Testis (tissue), 3 donors: Measurements from ENCODE around the gene LOXL3. TPM values are rescaled to one million over a fixed set of nuclear protein-coding genes. Genes with fewer than 3 reads are reported as not detected.

Source experiments
- DNase-seq: peaks from one replicate; pipeline ENCODE4 v3.0.0-alpha.2; 2019
- H3K27ac ChIP-seq, 2 donors: fragments of 200-600 bp; sonication (generic); one replicate each; pipeline ENCODE4 v1.5.1; 2019
- H3K27me3 ChIP-seq: fragments of 200-600 bp; sonication (generic); one replicate; pipeline ENCODE4 v1.5.1; 2019
- H3K36me3 ChIP-seq: fragments of 200-600 bp; sonication (generic); one replicate; pipeline ENCODE4 v1.5.1; 2017; ENCODE audit warnings: low read depth; ENCODE audit errors: missing control alignments
- H3K4me1 ChIP-seq: fragments of 200-600 bp; sonication (generic); one replicate; pipeline ENCODE4 v1.5.1; 2019
- H3K4me3 ChIP-seq, 2 donors: fragments of 200-600 bp; sonication (generic); one replicate each; pipeline ENCODE4 v1.5.1; 2017 to 2019
- H3K9me3 ChIP-seq: fragments of 200-600 bp; sonication (generic); one replicate; pipeline ENCODE4 v1.5.1; 2017
- POLR2A ChIP-seq: fragments of 450-650 bp; IDR thresholded peaks from one replicate; pipeline ENCODE4 v1.6.1; 2017; ENCODE audit warnings: antibody characterized with exemption, mild to moderate bottlenecking, moderate library complexity
- WGBS, 2 donors: methylation state at CpG; one replicate each; pipeline ENCODE4 v1.1.5; 2018; 5-methylcytosine and 5-hydroxymethylcytosine counted together
- intact Hi-C: fragments of 100-400 bp; cut with DNase I; formaldehyde crosslinking; loops from one replicate; pipeline ENCODE4 v1.15.1; 2023; ENCODE audit warnings: low total_unique reads
- polyA plus RNA-seq: library from polyadenylated mRNA; stranded (reverse); fragments of 350-450 nt; fragmentation: Illumina TruSeq; extraction: RNeasy Lipid Tissue Mini Kit (QIAGEN cat#74804); gene quantifications from one replicate; pipeline ENCODE4 v1.2.3, GENCODE V29; 2014; ENCODE audit warnings: low read depth, low replicate concordance; ENCODE audit not compliant: insufficient read depth
- total RNA-seq, 2 donors: library from RNA; depleted of rRNA; stranded (reverse); fragments of >200 nt; gene quantifications; one replicate each; pipeline ENCODE4 v1.2.3, GENCODE V29; 2016
- TF ChIP-seq, protein P1 (sequence below), 3 experiments: fragments of 450-650 bp in 2 of 3; fragments of 200-600 bp in 1 of 3; sonication (generic) in 1 of 3; IDR thresholded peaks; one replicate each; pipeline ENCODE4 v1.5.1; 2016 to 2019; ENCODE audit warnings: antibody characterized with exemption in 3 of 3, mild to moderate bottlenecking in 2 of 3, moderate library complexity in 1 of 3

Gene LOXL3
- total and polyA plus RNA-seq, 3 donors from 2014 or later = 10.5 to 15.2 (median 13.1) TPM

DNA sequence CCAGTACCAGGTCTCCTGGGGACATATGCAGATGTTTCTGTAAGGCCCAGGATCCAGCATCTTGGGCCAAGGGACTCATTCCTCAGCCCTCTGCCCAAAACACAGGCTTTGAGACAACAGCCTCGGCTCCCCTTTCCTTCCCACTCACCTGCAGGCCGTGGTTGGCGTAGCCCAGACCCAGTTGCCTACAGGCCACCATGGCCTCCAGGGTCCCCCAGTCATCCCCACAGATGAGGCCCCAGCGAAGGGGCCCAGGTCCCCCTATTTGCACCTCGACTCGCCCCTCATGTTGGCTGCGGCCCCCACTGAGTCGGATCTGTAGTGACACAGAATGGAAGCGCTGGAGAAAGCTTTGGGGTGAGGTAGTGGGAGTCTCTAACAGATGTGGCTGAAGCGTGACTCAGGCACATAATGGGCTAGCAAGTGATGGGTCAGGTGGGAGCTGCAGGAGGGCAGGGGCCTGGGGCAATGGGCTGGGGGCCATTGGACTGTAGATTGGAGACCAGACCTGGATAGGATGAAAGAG is 18.2 kb downstream of the LOXL3 start:
- Histone ChIP-seq H3K27me3 (no peaks in the 10 kb centered on the region), H3K36me3 (no peaks in the 10 kb centered on the region), H3K4me3 (no peak overlapping the region), H3K27ac (no peak overlapping the region), H3K4me1 (peaks cover 9% of the 10 kb centered on the region), H3K9me3 (no peaks in the 10 kb centered on the region)
- no peak for TF ChIP-seq POLR2A
- TF ChIP-seq, protein P1, sequence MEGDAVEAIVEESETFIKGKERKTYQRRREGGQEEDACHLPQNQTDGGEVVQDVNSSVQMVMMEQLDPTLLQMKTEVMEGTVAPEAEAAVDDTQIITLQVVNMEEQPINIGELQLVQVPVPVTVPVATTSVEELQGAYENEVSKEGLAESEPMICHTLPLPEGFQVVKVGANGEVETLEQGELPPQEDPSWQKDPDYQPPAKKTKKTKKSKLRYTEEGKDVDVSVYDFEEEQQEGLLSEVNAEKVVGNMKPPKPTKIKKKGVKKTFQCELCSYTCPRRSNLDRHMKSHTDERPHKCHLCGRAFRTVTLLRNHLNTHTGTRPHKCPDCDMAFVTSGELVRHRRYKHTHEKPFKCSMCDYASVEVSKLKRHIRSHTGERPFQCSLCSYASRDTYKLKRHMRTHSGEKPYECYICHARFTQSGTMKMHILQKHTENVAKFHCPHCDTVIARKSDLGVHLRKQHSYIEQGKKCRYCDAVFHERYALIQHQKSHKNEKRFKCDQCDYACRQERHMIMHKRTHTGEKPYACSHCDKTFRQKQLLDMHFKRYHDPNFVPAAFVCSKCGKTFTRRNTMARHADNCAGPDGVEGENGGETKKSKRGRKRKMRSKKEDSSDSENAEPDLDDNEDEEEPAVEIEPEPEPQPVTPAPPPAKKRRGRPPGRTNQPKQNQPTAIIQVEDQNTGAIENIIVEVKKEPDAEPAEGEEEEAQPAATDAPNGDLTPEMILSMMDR (IDR thresholded peaks at IDR 0.05) = no peak
- intact Hi-C loops = no loop called here
- no peak for DNase-seq
- 93 to 95% methylated on average over 8 to 10 of the region's 10 CpGs for WGBS, 2 donors

- Histone ChIP-seq H3K36me3 (no peaks in the 10 kb centered on the region), H3K27ac (no peak overlapping the region), H3K9me3 (no peaks in the 10 kb centered on the region), H3K4me1 (peaks cover 9% of the 10 kb centered on the region), H3K27me3 (no peaks in the 10 kb centered on the region), H3K4me3 (no peak overlapping the region)
- intact Hi-C loops = no loop called here
- no peak for TF ChIP-seq POLR2A
- TF ChIP-seq, protein P1 (IDR thresholded peaks at IDR 0.05) = no peak
- 86 to 89% methylated on average over 10 to 12 of the region's 12 CpGs for whole genome bisulfite sequencing, 2 donors
- no peak for DNase-seq
Observed at GRCh38 chr2:74534411-74534810, 19.3 kb downstream of the LOXL3 start.

GRCh38 chr2:74533464-74533863 is 20.3 kb downstream of the LOXL3 start:
- no peak for DNase-seq
- no peak for TF ChIP-seq POLR2A
- H3K27me3 ChIP-seq = no peaks in the 10 kb centered on the region
- intact Hi-C loops = no loop called here
- H3K9me3 ChIP-seq = no peaks in the 10 kb centered on the region
- WGBS, 2 donors = 76 to 85% methylated on average over 3 to 4 of the region's 4 CpGs
- no peak overlapping the region for H3K27ac ChIP-seq
- H3K4me1 ChIP-seq = peaks cover 13% of the 10 kb centered on the region
- H3K4me3 ChIP-seq = no peak overlapping the region
- H3K36me3 ChIP-seq = no peaks in the 10 kb centered on the region

DNA sequence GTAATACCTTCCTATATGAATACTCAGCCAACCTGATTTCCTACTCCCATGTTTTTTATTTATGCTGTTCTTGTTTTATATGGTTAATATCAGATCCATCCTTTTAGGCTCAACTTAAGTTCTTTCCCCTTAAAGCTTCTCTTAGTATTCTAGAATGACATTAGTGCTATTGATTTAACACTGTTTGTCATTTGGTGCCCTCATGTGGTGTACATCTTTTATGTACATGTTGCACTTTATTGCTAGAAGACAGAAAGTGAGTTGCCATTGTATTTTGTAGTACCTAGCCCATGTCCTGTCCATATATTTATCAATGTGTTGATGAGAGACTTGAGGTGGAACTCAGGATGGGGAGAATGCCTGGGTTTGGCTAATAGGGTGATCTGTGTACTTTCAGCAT is 21.5 kb downstream of the LOXL3 start:
- no peak for DNase-seq
- Histone ChIP-seq H3K36me3 (no peaks in the 10 kb centered on the region), H3K4me3 (no peak overlapping the region), H3K27ac (no peak overlapping the region), H3K9me3 (no peaks in the 10 kb centered on the region), H3K4me1 (peaks cover 16% of the 10 kb centered on the region), H3K27me3 (no peaks in the 10 kb centered on the region)
- intact Hi-C loops = no loop called here
- no peak for TF ChIP-seq POLR2A
- TF ChIP-seq, protein P1 (IDR thresholded peaks at IDR 0.05) = no peak

DNA sequence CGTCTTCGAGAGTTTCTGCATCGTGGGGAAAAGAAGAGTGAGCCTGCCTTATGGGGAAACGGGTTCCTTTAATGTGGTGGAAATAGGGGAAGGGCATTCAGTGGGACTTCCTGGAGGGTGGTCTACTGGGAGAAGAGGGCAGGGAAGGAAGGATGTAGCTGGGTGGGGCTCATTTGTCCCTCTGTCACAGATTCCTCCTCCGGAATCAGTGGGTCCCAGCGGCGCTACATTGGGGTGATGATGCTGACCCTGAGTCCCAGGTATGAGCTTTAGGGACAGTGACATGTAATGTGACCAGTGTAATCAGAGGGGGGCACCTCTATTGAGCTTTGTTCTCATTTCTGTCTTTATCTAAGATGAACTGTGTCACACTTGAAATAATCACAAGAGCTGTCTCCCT is 22.1 kb downstream of the LOXL3 start:
- Histone ChIP-seq H3K27ac (no peak overlapping the region), H3K4me1 (peaks cover 16% of the 10 kb centered on the region), H3K4me3 (no peak overlapping the region), H3K27me3 (no peaks in the 10 kb centered on the region), H3K9me3 (no peaks in the 10 kb centered on the region), H3K36me3 (no peaks in the 10 kb centered on the region)
- intact Hi-C loops = no loop called here
- WGBS, 2 donors = 74 to 89% methylated on average over 5 to 7 of the region's 7 CpGs
- no peak for DNase-seq
- TF ChIP-seq POLR2A = no peak
- TF ChIP-seq, protein P1 (IDR thresholded peaks at IDR 0.05) = no peak
